Measurements from ENCODE around the gene DTD1.

Gene DTD1

DNA sequence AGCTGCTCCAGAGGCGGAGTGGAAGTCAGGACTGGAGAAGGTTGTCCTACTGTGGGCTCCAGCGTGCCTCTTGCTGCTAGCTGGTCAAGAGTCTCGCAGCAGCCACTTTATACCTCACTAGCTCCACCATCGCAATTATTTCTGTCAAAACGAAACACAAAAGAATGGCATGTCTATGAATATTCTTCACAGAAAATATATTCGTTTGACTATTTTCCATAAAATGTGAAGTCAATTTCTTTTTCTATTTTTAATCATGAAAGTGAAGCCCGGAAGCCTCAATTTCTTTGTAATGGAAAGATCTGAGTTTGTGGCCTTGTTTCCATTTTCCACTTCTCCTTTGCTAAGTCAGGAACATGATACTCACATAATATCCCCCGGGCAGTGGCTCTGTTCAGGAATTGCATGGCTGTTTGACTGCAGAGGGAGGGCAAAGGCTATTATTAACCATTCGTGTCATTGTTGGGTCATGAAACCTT is 51.7 kb downstream of the DTD1 start:
- no peaks in the 10 kb centered on the region for H3K9me3 ChIP-seq (ENCODE audit: control insufficient read depth, insufficient read depth, low read depth, low read length)
- no peaks in the 10 kb centered on the region for H3K36me3 ChIP-seq (ENCODE audit: control insufficient read depth in 2 of 2, insufficient read depth in 1 of 2, low read length in 2 of 2)
- H3K4me1 ChIP-seq (ENCODE audit: control insufficient read depth, insufficient read depth, low read length): no peaks in the 10 kb centered on the region
- ChIA-PET CTCF (interaction anchor here (0.7 kb wide), 2 partner anchors 238 to 345 kb away, joined by 3 read pairs; no protein-coding TSS in a partner anchor), POLR2A (no interaction called here)
- H3K4me3 ChIP-seq (ENCODE audit: low read depth, low read length): no peak overlapping the region
- TF ChIP-seq ZNF266 (tag by site-specific recombination; IDR thresholded peaks at IDR 0.05; ENCODE audit: low read depth) (no peak), HOXD13 (CRISPR knock-in tag; IDR thresholded peaks at IDR 0.05; ENCODE audit: borderline replicate concordance) (no peak), ZNF311 (tag by site-specific recombination; IDR thresholded peaks at IDR 0.05; ENCODE audit: borderline replicate concordance) (no peak), ZNF610 (tag by site-specific recombination; IDR thresholded peaks at IDR 0.05; ENCODE audit: borderline replicate concordance) (no peak), ZNF146 (tag by site-specific recombination; IDR thresholded peaks at IDR 0.05) (no peak), ZEB2 (tag by site-specific recombination; IDR thresholded peaks at IDR 0.05) (no peak), ZNF514 (tag by site-specific recombination; IDR thresholded peaks at IDR 0.05) (no peak), ZNF416 (tag by site-specific recombination; IDR thresholded peaks at IDR 0.05) (no peak), ZNF292 (tag by site-specific recombination; IDR thresholded peaks at IDR 0.05; ENCODE audit: borderline replicate concordance, low read depth) (no peak)
- TF ChIP-seq, protein P1, sequence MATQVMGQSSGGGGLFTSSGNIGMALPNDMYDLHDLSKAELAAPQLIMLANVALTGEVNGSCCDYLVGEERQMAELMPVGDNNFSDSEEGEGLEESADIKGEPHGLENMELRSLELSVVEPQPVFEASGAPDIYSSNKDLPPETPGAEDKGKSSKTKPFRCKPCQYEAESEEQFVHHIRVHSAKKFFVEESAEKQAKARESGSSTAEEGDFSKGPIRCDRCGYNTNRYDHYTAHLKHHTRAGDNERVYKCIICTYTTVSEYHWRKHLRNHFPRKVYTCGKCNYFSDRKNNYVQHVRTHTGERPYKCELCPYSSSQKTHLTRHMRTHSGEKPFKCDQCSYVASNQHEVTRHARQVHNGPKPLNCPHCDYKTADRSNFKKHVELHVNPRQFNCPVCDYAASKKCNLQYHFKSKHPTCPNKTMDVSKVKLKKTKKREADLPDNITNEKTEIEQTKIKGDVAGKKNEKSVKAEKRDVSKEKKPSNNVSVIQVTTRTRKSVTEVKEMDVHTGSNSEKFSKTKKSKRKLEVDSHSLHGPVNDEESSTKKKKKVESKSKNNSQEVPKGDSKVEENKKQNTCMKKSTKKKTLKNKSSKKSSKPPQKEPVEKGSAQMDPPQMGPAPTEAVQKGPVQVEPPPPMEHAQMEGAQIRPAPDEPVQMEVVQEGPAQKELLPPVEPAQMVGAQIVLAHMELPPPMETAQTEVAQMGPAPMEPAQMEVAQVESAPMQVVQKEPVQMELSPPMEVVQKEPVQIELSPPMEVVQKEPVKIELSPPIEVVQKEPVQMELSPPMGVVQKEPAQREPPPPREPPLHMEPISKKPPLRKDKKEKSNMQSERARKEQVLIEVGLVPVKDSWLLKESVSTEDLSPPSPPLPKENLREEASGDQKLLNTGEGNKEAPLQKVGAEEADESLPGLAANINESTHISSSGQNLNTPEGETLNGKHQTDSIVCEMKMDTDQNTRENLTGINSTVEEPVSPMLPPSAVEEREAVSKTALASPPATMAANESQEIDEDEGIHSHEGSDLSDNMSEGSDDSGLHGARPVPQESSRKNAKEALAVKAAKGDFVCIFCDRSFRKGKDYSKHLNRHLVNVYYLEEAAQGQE (tag by site-specific recombination; IDR thresholded peaks at IDR 0.05): no peak
- TF ChIP-seq, protein P2, sequence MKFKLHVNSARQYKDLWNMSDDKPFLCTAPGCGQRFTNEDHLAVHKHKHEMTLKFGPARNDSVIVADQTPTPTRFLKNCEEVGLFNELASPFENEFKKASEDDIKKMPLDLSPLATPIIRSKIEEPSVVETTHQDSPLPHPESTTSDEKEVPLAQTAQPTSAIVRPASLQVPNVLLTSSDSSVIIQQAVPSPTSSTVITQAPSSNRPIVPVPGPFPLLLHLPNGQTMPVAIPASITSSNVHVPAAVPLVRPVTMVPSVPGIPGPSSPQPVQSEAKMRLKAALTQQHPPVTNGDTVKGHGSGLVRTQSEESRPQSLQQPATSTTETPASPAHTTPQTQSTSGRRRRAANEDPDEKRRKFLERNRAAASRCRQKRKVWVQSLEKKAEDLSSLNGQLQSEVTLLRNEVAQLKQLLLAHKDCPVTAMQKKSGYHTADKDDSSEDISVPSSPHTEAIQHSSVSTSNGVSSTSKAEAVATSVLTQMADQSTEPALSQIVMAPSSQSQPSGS (tag by site-specific recombination; IDR thresholded peaks at IDR 0.05; ENCODE audit: low read depth): no peak
- no peak overlapping the region for H3K27ac ChIP-seq (ENCODE audit: extremely low read depth, low read depth, low read length)

DNA sequence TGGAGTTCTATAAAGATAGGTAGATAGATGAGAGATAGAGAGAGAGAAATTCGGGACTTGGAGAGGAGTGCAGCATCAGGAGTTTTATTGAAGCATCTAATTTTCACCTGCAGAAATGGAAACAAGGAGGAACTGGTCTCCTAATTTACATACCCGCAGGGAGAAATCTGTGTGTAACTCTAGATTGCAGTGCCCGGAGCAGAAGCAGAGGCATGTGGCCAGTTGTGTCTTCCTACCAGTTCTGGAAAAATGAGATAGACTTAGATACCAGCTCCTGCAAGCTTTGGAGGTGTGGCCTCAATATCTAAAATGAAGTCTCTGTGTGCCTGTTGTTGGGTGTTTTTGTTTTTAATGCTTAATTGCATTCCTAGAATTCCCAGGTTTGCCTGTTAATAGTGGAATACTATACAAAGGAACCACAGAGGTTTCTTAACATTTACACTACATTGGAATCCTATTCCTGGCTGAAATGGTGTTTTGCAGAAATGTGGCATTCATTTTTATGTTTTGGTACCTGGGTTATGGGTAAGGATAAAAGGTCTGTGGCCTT is 57.4 kb downstream of the DTD1 start:
- ChIA-PET POLR2A (no interaction called here), CTCF (no interaction called here)
- no peak overlapping the region for H3K4me3 ChIP-seq (ENCODE audit: low read depth, low read length)
- H3K4me1 ChIP-seq (ENCODE audit: control insufficient read depth, insufficient read depth, low read length): no peaks in the 10 kb centered on the region
- no peak overlapping the region for H3K27ac ChIP-seq (ENCODE audit: extremely low read depth, low read depth, low read length)
- no peak for TF ChIP-seq ZNF112 (tag by site-specific recombination; IDR thresholded peaks at IDR 0.05)
- TF ChIP-seq ZNF654 (tag by site-specific recombination; IDR thresholded peaks at IDR 0.05; ENCODE audit: low read depth): no peak
- TF ChIP-seq ZNF48 (tag by site-specific recombination; IDR thresholded peaks at IDR 0.05): no peak
- TF ChIP-seq ZNF555 (tag by site-specific recombination; conservative IDR thresholded peaks at IDR 0.05): no peak
- TF ChIP-seq SETDB1 (IDR thresholded peaks at IDR 0.05; ENCODE audit: insufficient read length, low read length): no peak
- no peak for TF ChIP-seq GFI1B (tag by site-specific recombination; IDR thresholded peaks at IDR 0.05)
- no peak for TF ChIP-seq ZNF354C (tag by site-specific recombination; IDR thresholded peaks at IDR 0.05; ENCODE audit: borderline replicate concordance, low read depth)
- TF ChIP-seq, protein P3, sequence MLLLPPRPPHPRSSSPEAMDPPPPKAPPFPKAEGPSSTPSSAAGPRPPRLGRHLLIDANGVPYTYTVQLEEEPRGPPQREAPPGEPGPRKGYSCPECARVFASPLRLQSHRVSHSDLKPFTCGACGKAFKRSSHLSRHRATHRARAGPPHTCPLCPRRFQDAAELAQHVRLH (tag by site-specific recombination; IDR thresholded peaks at IDR 0.05): no peak
- no peak for TF ChIP-seq ZNF24 (tag by site-specific recombination; IDR thresholded peaks at IDR 0.05)
- no peak for TF ChIP-seq ZNF664 (tag by site-specific recombination; IDR thresholded peaks at IDR 0.05)
- TF ChIP-seq ZBTB17 (tag by site-specific recombination; IDR thresholded peaks at IDR 0.05): no peak
- TF ChIP-seq ZNF529 (tag by site-specific recombination; IDR thresholded peaks at IDR 0.05; ENCODE audit: insufficient replicate concordance): no peak
- no peak for TF ChIP-seq ZNF530 (tag by site-specific recombination; IDR thresholded peaks at IDR 0.05; ENCODE audit: low read depth)
- TF ChIP-seq ZNF571 (tag by site-specific recombination; IDR thresholded peaks at IDR 0.05): no peak
- TF ChIP-seq, protein P4, sequence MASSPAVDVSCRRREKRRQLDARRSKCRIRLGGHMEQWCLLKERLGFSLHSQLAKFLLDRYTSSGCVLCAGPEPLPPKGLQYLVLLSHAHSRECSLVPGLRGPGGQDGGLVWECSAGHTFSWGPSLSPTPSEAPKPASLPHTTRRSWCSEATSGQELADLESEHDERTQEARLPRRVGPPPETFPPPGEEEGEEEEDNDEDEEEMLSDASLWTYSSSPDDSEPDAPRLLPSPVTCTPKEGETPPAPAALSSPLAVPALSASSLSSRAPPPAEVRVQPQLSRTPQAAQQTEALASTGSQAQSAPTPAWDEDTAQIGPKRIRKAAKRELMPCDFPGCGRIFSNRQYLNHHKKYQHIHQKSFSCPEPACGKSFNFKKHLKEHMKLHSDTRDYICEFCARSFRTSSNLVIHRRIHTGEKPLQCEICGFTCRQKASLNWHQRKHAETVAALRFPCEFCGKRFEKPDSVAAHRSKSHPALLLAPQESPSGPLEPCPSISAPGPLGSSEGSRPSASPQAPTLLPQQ (tag by site-specific recombination; IDR thresholded peaks at IDR 0.05): no peak
- no peak for TF ChIP-seq ZNF677 (tag by site-specific recombination; IDR thresholded peaks at IDR 0.05)
- H3K9me3 ChIP-seq (ENCODE audit: control insufficient read depth, insufficient read depth, low read depth, low read length): no peaks in the 10 kb centered on the region
- no peaks in the 10 kb centered on the region for H3K36me3 ChIP-seq (ENCODE audit: control insufficient read depth in 2 of 2, insufficient read depth in 1 of 2, low read length in 2 of 2)

Measured in HEK293 (cell line).